Dermis blood vessel endothelial cell (primary cell): ENCODE measurements around the gene SV2C. TPM values are rescaled to one million over a fixed set of nuclear protein-coding genes. Genes with fewer than 3 reads are reported as not detected.
A peak's percentile ranks its signal among the peaks of the same experiment; 100 is the strongest.
"Not testable (repeated sequence)": the region's sequence is repeated elsewhere in the genome, so short reads cannot be mapped to it uniquely, and the experiment has no call there.

ENCODE experiments used
- DNase-seq: peaks from one replicate; pipeline ENCODE4 v3.0.0; 2010
- total RNA-seq: library from RNA; depleted of rRNA; stranded (reverse); fragments of >200 nt; gene quantifications from 2 replicates; pipeline ENCODE4 v1.2.3, GENCODE V29; 2014

Gene SV2C
- 0.05 TPM in 1 of 2 replicates, not detected in the other for total RNA-seq

DNA sequence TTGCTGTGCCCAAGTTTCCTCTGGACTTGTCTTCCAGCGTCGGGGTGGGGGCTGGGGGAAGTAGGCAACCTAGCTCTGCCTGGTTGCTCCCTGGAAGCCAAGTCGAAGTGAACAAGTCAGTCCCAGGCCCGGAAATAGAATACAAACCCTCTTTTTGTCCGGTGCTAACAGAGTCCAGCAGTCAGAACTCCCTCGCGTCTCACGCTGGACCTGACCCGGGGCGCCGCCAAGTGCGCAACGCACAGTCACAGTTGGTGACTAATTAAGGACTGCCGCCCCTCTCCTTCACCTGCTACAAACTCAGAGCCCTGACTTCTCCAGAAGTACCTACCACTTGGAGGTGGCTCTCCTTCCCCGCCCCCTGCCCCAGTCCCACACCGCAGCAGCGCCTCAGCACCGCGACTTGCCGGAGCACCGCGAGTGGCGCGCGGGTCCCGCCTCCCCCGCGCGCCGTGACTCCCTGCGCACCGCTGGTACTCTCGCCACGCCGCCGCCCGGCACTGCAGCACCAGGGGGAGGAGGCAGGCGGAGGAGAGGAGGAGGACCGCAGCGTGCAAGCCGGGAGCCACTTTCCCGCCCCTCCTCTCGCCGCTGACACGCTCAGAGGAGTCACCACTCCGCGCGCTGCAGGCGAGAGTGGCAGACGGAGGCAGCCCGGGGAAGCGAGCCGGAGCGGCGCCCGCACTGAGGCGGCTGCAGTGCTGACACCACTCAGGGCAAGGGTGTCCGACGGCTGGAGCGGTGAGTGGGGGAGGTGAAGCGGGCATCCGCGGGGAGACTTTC is at the start of gene SV2C:
Gene SV2C, plus strand, starts transcription at position 612 of the 783 bp plus-strand sequence. CDS start 48,368 bp downstream, outside the sequence.
- DNase-seq = peak; percentile 13

DNA sequence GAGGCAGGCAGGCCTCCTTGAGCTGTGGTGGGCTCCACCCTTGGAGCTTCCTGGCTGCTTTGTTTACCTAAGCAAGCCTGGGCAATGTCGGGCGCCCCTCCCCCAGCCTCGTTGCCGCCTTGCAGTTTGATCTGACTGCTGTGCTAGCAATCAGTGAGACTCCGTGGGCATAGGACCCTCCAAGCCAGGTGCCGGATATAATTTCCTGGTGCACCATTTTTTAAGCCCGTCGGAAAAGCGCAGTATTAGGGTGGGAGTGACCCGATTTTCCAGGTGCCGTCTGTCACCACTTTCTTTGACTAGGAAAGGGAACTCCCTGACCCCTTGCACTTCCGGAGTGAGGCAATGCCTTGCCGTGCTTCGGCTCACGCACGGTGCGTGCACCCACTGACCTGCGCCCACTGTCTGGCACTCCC is 45.4 kb upstream of the SV2C start:
- not testable (repeated sequence) for DNase-seq

DNA sequence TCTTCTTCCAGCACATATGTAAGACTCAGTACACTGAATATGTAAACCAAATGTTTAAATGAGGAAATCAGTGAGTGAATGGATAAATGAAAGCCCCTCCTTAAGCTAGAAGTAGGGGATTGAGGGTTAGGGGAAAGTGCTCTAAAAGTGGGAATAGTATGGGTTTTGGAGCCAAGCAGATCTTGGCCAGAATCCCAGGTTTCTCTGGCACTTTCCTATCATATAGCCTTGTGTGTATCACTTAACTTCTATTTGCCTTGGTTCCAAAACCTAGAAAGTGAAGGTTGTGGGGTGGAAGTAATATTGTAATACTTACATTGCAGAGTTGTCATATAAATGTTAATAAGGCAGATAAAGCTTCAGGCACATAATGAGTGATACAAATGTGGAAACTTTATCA is 45.0 kb upstream of the SV2C start:
- DNase-seq = no peak

DNA sequence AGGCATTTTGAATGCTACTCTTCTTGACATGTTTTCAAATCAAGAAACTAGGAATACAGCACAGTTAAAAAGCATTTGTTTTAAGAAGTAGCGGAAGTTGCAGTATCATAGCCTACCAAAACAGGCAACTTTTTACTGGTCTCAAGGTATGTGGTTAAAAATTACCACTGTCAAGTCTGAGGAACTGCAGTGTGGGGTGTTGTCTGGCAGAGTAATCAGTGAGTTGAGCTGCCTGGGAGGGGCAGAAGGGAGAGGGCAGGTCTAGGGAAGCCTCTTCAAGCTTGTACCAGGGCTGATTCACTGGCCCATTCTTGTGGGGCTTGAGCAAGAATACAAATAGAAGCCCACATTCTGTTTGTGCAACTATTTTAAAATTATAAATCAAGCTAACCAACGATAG is 42.4 kb upstream of the SV2C start:
- DNase-seq = no peak

GRCh38 chr5:76041863-76042262 is 41.3 kb upstream of the SV2C start:
- peak; percentile 11 for DNase-seq

DNA sequence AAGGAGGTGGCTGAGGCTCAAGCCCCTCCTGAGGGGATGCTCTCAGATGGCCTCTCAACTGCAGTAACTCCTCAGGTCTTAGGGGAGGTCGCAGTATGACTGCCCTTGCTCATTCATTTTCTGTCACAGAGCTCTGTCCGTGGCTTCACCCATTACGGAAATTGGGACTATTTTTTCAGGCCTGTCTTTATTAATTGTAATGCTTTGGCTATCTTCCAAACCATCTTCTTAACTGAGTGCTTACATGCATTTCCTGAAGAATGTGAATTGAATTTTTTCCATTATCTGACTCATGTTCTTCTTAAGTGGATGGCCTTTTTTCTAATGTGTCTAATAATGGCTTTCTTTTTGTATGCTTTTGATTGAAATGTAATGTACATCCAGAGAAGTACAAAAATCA is 36.4 kb upstream of the SV2C start:
- DNase-seq = peak; percentile 37

GRCh38 chr5:76050134-76050533 is 33.0 kb upstream of the SV2C start:
- DNase-seq = no peak

GRCh38 chr5:76062502-76063041 is 20.6 kb upstream of the SV2C start:
- no peak for DNase-seq

DNA sequence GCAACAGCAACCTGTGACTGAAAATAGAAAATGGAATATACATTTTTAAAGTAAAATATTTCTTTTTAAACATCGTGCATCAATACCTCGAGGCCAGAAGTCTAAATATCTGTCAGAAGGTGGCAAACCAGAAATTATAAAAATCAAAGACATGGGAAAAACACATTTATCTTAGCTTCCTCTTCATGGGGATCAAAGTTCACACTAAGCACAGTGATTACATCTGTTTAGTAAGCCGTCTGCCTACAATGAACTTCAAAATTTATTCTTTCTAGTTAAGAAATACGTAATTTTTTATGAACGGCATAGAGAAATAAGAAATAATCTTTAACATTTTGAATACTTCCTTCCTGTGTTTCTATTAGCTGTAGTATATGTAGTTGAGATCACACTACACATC is 17.9 kb upstream of the SV2C start:
- no peak for DNase-seq

DNA sequence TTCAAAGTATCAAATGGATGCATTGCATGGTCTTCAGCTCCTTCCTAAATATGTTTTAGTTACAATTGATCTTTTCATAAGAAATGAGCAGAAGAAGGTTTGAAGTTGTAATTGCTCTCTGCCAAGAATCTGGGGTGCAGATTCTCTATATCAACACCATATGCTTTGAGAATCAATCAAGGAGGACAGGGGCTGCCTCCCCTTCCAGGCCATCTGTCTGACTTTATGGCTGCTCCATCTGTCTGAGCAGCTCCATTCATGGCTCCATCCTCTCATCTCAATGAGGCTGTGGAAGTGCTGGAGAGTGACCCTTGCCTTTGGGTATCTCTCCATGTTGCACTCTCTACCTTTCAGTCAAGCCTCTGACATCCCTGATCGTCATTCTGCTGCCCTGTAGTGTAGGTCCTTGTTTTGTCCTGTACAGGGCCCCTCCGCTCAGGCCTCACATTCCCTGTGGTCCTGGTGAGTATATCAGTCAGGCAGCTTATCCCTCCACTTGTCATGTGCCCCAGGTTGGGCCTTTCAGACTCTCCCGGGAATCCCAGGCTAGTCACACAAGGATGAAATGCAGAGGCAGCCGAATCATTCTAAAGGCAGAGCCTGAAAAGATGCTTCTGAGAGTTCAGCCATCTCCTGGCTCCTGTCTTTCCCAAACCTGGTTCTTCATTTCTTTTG is 14.0 kb upstream of the SV2C start:
- no peak for DNase-seq

DNA sequence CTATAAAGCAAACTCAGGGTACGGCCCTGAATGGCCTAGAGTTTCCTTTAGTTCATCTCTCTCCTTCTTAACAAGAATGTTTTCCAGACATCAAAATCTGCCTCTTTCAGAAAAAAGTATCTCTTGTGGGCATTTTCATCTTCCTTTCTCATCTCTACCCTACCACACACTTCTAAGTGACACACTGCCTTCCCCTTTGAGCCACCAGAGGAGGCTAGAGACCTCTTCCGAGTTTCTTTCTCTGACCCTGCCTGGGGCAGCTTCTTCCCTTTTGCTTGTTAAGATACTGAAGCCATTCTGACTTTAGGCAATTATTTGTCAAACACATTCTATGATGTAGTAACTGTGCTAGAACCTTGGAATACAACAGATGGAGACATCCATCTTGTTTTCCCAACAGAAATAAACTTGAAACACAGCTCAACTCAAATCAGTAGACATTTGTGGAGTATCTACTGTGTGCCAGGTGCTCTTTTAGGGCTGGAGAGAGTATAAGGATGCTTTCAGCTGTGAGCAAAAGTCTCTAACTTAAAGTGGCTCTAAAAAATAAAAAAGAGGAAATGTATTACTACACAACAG is 8.6 kb upstream of the SV2C start:
- peak; percentile 29 for DNase-seq

DNA sequence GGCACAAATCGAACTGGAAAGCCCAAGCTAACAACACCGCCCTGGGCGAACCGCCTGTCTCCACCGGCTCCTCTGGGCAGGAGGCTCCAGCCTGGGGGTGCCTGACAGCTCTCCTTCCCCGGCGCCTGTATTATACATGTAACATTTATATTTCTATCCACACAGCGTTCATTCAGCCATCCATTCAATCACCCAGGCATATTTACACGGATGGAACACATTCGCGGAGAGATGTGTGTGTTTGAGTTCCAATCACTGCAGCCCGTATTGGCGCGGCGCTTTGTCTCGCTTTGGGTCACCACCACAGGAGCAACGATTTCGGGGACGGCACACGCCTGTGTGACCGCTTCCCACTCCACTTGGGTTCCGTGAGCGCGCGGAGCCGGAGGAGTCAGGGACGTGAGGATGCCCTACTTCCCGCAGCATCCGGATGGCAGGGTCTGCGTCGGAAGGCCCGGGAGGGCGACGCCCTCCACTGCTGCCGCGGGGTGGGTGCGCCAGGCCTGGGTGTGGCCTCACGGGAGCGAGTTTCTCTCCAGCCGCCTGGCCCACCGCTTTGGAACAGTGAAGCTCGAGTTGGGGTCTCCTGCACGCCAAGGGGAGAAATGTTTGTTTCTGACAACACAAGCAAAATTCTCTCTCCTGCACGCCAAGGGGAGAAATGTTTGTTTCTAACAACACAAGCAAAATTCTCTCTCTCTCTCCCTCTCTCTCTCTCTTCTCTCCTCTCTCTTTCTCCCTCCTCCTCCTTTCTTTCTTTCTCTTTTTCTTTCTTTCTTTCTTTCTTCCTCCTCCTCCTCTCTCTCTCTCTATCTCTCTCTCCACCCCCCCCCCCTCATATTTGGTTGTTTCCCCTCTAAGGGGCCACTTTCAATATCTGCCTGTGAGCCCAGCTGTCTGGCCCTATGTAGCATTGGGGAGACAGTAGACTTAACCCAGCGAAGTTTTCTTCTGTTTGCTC is 1.1 kb upstream of the SV2C start:
- DNase-seq = no peak

- peak; percentile 3 for DNase-seq
Measured at GRCh38 chr5:76083555-76084495, 642 bp downstream of the SV2C start.

GRCh38 chr5:76084496-76085242 is 1.5 kb downstream of the SV2C start:
- no peak for DNase-seq

DNA sequence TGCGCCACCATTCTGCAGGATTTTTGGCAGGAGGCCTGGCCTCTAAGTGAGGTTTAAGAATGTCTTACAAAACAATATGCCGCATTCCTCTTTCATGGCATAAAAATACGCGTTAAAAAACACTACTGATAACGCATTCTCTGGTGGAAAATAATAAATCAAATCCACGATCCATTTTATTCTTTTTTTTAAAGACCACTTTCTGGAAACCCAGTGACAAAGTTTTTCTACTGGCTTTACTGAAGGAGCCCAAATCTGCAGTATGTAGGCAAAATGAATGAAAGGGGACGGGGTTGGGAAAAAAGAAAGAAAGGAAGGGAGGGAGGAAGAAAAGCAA is 2.0 kb downstream of the SV2C start:
- no peak for DNase-seq

DNA sequence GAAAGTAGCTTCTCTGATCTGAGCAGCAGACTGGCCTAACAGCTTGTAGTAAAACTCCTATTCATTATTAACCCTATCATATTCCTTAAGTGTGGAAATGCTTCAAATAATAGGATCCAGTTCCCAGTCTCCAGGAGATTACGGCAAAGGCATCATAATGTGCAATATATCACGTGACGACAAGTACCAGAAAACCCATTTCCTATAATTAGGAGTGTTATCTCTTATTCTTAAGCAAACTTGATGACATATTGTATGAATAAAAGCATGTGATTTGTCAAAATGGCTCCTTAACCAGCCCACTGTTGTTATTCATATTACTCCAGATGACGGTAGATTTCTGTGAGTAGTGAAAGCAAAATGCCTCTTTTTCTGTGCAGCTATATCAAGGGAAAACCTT is 2.9 kb downstream of the SV2C start:
- no peak for DNase-seq

GRCh38 chr5:76089156-76089555 is 6.0 kb downstream of the SV2C start:
- DNase-seq = not testable (repeated sequence)

DNA sequence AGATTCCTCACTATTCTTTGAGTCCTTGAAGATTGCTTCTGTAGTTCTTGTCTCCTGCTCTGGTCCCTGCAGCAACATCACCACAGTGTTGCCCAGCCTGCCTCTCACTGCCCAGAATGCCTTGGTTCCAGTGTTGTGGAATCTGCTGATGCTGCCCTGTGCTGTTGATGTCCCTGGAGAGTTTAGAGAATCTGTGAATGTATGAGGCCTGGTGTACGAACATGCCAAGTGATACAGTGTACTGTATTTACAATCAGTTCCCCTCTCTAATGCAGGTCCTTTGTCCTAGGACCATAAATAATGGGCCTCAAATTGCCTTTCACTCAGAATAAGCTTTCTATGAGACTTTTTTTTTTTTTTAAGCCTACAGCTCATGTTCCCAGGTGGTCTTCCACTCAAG is 8.2 kb downstream of the SV2C start:
- no peak for DNase-seq

DNA sequence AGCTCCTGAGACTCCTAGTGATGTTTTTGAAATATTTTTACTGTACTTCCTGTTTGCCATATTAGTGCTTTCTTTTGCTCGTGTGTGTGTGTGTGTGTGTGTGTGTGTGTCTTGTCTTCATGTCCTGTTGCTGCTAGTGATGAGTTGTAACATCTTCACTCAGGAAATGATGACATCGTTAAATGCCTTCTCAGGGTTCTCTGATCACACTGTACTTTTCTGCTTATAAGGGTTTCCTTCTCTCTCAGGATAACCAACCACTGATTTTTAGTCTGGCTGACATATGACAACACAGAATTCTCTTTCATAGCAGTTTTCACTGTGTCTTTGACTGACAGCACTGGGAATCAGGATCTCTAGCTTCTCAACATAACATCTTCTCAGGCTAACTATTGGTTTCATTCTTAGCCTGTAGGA is 16.1 kb downstream of the SV2C start:
- DNase-seq = no peak

DNA sequence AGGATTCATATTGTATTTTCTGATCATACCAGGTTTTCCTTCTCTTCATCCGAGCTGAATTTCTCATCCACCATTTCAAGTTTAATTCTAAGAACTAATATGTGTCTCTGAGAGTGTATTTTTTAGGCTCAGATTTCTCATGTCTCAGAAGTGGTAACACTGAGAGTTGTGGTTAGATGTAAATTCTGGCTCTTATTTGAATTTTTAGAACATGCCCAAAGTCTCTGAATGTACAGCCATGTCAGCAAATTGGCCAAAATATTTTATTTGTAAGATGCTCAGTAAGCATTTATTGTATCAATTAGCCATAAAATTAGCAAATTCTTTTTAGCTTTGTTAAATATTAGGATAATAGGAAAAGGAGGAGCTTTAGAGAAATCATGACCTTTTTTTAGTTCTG is 16.6 kb downstream of the SV2C start:
- DNase-seq = no peak

- DNase-seq = peak; percentile 65
Measured at GRCh38 chr5:76104027-76104426, 20.8 kb downstream of the SV2C start.
